MCF 10A (cell line): Measurements from ENCODE around the gene CDK14. TPM values are rescaled to one million over a fixed set of nuclear protein-coding genes. Genes with fewer than 3 reads are reported as not detected.

Experiments used
- BruUV-seq: library from RNA; stranded (reverse); fragments of 400-500 nt; replicated peaks from 2 replicates; lab custom pipeline; 2021; lab: Mats Ljungman, UMichigan
- CTCF ChIA-PET: fragments of 300-600 bp; sonication (Branson Sonifier 250); formaldehyde crosslinking; extraction: SDS; loops from one replicate; lab custom pipeline; 2021; ENCODE audit warnings: antibody characterized with exemption, inconsistent platforms; lab: Yijun Ruan, JAX
- POLR2A ChIA-PET: fragments of 300-600, 350-650 bp; sonication (Branson Sonifier 250); formaldehyde crosslinking; extraction: SDS; loops from one replicate; lab custom pipeline; 2020; ENCODE audit warnings: antibody characterized with exemption, inconsistent platforms; lab: Yijun Ruan, JAX
- DNase-seq: peaks from one replicate; pipeline ENCODE4 v3.0.0-alpha.2; 2018; ENCODE audit not compliant: unreplicated experiment
- H3K27ac Mint-ChIP-seq: one replicate; pipeline ENCODE4 v1.8.0; 2022; ENCODE audit warnings: mild to moderate bottlenecking, low read depth, mixed read lengths; ENCODE audit not compliant: unreplicated experiment
- H3K27me3 Mint-ChIP-seq: one replicate; pipeline ENCODE4 v1.8.0; 2022; ENCODE audit warnings: mixed read lengths; ENCODE audit not compliant: insufficient read depth, unreplicated experiment
- H3K36me3 Mint-ChIP-seq: one replicate; pipeline ENCODE4 v1.8.0; 2022; ENCODE audit warnings: mild to moderate bottlenecking, moderate library complexity, mixed read lengths; ENCODE audit not compliant: insufficient read depth, unreplicated experiment
- H3K4me1 Mint-ChIP-seq: one replicate; pipeline ENCODE4 v1.8.0; 2022; ENCODE audit warnings: mixed read lengths; ENCODE audit not compliant: insufficient read depth, unreplicated experiment
- H3K4me3 Mint-ChIP-seq: one replicate; pipeline ENCODE4 v1.8.0; 2022; ENCODE audit warnings: mild to moderate bottlenecking, moderate library complexity, mixed read lengths; ENCODE audit not compliant: unreplicated experiment
- H3K9me3 Mint-ChIP-seq: one replicate; pipeline ENCODE4 v1.8.0; 2022; ENCODE audit warnings: mixed read lengths; ENCODE audit not compliant: unreplicated experiment
- intact Hi-C: fragments of 100-400 bp; cut with micrococcal nuclease; formaldehyde crosslinking; loops from 2 replicates; pipeline ENCODE4 v1.14.1; 2022
- total RNA-seq: library from RNA; stranded (reverse); gene quantifications from 2 replicates; pipeline ENCODE4 v1.2.3, GENCODE V29; 2022
- TF ChIP-seq, protein P1 (sequence below): fragments of 200-600 bp; IDR thresholded peaks from one replicate; pipeline ENCODE4 v1.8.0; 2022; ENCODE audit warnings: antibody characterized with exemption, mild to moderate bottlenecking; ENCODE audit not compliant: unreplicated experiment

CDK14 gene
- total RNA-seq, 1 experiment from 2014 or later: 32.0 TPM

GRCh38 chr7:91239171-91239604, 643.1 kb downstream of the CDK14 start:
- POLR2A ChIA-PET: interaction anchor here (0.8 to 1.6 kb wide), 2 partner anchors 10 to 74 kb away, joined by 3 to 13 read pairs; no protein-coding TSS in a partner anchor
- H3K4me3 Mint-ChIP-seq: peak overlapping the region; percentile 20
- H3K27ac Mint-ChIP-seq: peak overlapping the region; percentile 89
- CTCF ChIA-PET: interaction anchor here (2.6 kb wide), 1 partner anchor 149 kb away, joined by 12 read pairs; no protein-coding TSS in a partner anchor
- BruUV-seq: no TSS peak
- H3K36me3 Mint-ChIP-seq: no peaks in the 10 kb centered on the region
- H3K4me1 Mint-ChIP-seq: peaks cover 34% of the 10 kb centered on the region
- DNase-seq: peak; percentile 81
- TF ChIP-seq, protein P1, sequence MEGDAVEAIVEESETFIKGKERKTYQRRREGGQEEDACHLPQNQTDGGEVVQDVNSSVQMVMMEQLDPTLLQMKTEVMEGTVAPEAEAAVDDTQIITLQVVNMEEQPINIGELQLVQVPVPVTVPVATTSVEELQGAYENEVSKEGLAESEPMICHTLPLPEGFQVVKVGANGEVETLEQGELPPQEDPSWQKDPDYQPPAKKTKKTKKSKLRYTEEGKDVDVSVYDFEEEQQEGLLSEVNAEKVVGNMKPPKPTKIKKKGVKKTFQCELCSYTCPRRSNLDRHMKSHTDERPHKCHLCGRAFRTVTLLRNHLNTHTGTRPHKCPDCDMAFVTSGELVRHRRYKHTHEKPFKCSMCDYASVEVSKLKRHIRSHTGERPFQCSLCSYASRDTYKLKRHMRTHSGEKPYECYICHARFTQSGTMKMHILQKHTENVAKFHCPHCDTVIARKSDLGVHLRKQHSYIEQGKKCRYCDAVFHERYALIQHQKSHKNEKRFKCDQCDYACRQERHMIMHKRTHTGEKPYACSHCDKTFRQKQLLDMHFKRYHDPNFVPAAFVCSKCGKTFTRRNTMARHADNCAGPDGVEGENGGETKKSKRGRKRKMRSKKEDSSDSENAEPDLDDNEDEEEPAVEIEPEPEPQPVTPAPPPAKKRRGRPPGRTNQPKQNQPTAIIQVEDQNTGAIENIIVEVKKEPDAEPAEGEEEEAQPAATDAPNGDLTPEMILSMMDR: no peak
- H3K27me3 Mint-ChIP-seq: no peaks in the 10 kb centered on the region
- intact Hi-C loops: no loop called here
- H3K9me3 Mint-ChIP-seq: no peaks in the 10 kb centered on the region

GRCh38 chr7:91239772-91240171, 643.7 kb downstream of the CDK14 start:
- Mint-ChIP-seq H3K27me3 (no peaks in the 10 kb centered on the region), H3K4me1 (peaks cover 39% of the 10 kb centered on the region), H3K4me3 (peak overlapping the region; percentile 20), H3K9me3 (no peaks in the 10 kb centered on the region), H3K27ac (peak overlapping the region; percentile 89), H3K36me3 (no peaks in the 10 kb centered on the region)
- DNase-seq: no peak
- ChIA-PET POLR2A (interaction anchor here (1.6 kb wide), 1 partner anchor 10 kb away, joined by 13 read pairs; no protein-coding TSS in a partner anchor), CTCF (interaction anchor here (0.8 to 2.6 kb wide), 6 partner anchors 10 to 150 kb away, joined by 3 to 12 read pairs (median 4); no protein-coding TSS in a partner anchor)
- intact Hi-C loops: loop anchor here (5.0 kb wide), 1 partner anchor 72 kb away; no protein-coding TSS in a partner anchor
- BruUV-seq: no TSS peak
- TF ChIP-seq, protein P1: no peak

DNA sequence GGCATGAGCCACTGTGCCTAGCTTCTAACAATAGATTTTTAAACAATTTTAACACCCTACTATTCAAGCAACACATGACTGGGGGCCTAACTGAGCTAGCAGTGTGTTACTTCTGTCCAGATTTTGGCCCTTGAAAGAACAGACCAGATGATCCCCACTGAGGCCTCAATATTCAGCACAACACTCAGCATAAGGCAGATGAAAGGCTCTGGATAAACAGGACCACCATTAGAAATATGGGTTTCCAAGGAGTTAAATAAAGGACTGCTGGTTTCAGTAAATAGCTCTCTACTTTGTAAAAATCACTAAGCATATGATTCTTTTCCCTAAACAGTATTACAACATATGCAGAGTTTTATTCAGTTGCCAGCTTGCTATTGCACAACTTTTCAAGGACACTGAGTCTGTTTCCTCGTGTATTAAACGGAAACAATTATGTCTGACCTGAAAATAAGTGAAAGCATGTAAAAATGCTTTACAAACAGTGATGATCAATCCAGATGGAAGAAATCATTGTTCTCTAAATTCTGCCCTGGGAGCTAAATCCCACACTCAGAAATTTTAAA, 644.3 kb downstream of the CDK14 start:
- Mint-ChIP-seq H3K27ac (peak overlapping the region; percentile 89), H3K36me3 (no peaks in the 10 kb centered on the region), H3K27me3 (no peaks in the 10 kb centered on the region), H3K4me1 (peaks cover 39% of the 10 kb centered on the region), H3K9me3 (no peaks in the 10 kb centered on the region), H3K4me3 (peak overlapping the region; percentile 35)
- BruUV-seq: no TSS peak
- POLR2A ChIA-PET: interaction anchor here (0.6 to 1.6 kb wide), 2 partner anchors 9 to 764 kb away, joined by 3 to 13 read pairs; no protein-coding TSS in a partner anchor
- intact Hi-C loops: loop anchor here (5.0 kb wide), 1 partner anchor 73 kb away; no protein-coding TSS in a partner anchor
- peak; percentile 72 for DNase-seq
- TF ChIP-seq, protein P1: no peak
- CTCF ChIA-PET: interaction anchor here (0.6 to 2.6 kb wide), 10 partner anchors 9 to 895 kb away, joined by 3 to 12 read pairs (median 4); no protein-coding TSS in a partner anchor
